Left ventricle myocardium superior (tissue), 1 donor: ENCODE measurements around the gene STX2. TPM values are rescaled to one million over a fixed set of nuclear protein-coding genes. Genes with fewer than 3 reads are reported as not detected.
"Not testable (repeated sequence)": the region's sequence is repeated elsewhere in the genome, so short reads cannot be mapped to it uniquely, and the experiment has no call there.

ENCODE experiments used
- ATAC-seq: fragments of 200-7000 bp; cut with Tn5 transposase; one replicate; pipeline ENCODE4 v1.9.1; 2020; ENCODE audit warnings: mild to moderate bottlenecking, moderate library complexity
- DNase-seq: peaks from one replicate; pipeline ENCODE4 v3.0.0-alpha.2; 2020
- intact Hi-C: fragments of 100-400 bp; cut with micrococcal nuclease; formaldehyde crosslinking; loops from one replicate; pipeline ENCODE4 v1.11.0; 2022
- total RNA-seq: library from RNA; stranded (reverse); fragmentation: NEBNext Ultra II Directional; extraction: Animal tissue kit (Norgen Biotek cat#: 25700); gene quantifications from one replicate; pipeline ENCODE4 v1.2.1, GENCODE V29; 2021
- donor health status: DM: no; HTN: yes; CAD: no; lungs with severe emphysema.

The STX2 gene
- total RNA-seq, 1 donor from 2014 or later = 12.1 TPM

DNA sequence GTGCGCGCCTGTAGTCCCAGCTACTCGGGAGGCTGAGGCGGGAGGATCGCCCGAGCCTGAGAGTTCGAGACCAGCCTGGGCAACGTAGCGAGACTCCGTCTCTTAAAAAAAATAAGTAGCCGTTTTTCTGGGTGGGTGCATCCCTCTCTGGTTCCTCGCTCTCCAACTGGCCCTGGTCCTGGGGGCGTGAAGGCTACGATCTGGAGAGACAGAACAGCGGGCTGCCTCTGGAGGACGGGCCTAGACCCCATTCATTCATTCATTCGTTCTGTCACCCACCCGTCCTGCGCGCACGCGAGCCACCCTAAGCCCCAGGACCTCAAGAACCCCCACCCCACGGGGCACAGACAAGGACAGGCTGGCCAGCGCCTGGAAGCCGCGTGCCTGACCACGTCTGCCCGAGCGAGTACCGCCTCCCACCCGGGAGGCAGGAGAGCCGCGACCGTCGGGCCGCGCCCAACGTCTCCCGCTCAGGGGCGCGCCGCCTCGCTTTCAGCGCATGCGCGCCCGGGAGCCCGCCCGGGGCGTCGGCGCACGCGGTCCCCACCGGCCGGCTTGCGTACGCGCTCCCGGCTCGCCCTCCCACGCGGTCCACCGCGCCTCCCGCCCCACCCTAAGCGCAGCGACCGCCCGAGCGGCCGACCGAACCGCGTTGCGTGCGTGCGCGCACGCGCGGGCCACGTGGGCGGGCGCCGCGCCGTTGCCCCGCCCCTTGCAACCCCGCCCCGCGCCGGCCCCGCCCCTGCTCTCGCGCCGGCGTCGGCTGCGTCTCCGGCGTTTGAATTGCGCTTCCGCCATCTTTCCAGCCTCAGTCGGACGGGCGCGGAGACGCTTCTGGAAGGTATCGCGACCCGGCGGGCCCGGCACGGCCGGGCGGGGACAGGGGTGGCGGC is 32.5 kb upstream of the STX2 start, which contains the start of gene RAN:
Gene RAN, plus strand, starts transcription at position 781 of the 893 bp plus-strand sequence. CDS start 528 bp downstream, outside the sequence.
- ATAC-seq = peak; percentile 94
- intact Hi-C loops = no loop called here
- peak; percentile 97 for DNase-seq

DNA sequence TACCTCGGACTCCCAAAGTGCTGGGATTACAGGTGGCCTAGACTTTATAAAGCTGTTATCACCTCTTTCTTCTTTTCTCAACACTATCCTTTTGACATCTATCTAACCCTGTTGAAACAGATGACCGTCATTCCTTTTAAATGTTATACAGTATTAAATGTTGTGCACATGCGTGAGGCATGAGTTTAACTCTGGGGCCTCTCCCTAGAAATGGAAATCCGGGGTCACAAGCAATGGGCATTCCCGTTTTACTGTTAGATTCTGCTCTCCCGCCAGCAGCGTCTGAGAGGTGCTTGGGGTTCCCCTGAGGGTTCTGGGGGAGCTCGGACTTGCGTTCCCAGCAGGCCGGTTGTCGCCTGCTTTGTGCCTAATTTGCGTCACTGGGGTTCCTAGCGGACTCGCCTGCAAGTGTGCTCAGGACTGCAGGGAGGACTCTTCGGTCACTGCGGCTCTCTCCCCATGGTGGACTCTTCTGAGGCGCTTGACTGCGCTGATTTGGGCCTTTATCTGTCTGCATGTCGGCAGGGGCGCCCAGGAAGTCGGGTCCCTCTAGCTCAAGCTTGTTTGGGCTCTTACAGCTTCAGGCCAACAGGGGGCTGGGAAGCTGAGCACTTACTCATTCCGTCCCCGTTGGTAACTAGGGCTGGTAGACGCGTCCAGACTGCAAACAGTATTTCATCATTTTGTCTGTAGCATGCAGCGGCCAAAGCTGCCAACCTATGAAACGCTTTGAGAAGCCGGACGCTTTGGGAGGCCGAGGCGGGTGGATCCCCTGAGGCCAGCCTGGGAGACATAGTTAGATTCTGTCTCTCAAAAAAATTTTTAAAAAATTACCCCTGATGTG is 31.6 kb upstream of the STX2 start:
- intact Hi-C loops = no loop called here
- peak; percentile 63 for ATAC-seq

DNA sequence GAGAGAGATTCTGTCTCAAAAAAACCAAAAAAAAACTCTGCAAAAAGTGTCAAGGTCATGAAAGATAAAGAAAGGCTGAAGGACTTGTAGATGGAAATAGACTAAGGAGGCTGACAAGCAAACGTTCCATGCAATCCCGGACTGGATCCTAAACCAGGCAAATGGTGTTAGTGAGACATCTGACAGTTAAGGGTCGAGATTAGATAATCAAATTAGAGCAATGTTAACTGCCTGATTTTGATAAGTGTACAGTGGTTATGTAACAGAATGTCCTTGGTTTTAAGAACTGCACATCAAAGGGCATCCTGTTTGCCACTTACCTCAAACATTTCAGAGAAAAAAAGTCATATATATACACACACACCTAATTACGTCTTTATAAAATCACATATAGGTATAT is 29.4 kb upstream of the STX2 start:
- no peak for DNase-seq
- ATAC-seq = no peak
- intact Hi-C loops = no loop called here

More for the DNA sequence above, 31.6 kb upstream of the STX2 start:
- DNase-seq = peak; percentile 70

DNA sequence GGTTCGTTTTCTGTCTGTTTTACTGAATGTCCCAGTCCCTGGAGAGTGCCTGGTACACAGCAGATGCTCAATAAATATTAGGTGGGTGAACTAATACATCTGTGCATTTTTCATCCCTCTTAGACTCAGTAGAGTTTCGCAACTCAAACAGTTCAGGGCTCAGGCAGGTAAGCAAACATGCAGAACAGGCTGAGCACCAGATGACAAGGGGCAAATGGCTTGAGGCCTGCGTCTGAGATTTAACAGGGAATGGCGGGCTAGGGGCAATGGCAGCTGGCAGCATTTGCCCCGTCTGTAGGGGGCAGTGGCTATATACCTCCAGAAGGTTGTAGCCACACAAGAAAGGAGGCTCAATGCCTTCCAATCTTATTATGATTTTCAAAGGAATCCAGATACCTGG is 24.2 kb upstream of the STX2 start:
- DNase-seq = no peak
- intact Hi-C loops = no loop called here

DNA sequence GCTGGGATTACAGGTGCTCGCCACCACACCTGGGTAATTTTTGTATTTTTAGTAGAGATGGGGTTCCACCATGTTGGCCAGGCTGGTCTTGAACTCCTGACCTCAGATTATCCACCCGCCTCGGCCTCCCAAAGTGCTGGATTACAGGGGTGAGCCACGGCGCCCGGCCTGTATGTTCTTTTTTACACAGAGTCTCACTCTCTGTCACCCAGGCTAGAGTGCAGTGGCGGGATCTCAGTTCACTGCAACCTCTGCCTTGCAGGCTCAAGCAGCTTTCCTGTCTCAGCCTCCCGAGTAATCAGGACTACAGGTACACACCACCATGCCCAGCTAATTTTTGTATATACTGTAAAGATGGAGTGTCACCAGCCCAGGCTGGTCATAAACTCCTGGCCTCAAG is 23.7 kb upstream of the STX2 start:
- ATAC-seq, intact Hi-C loops, DNase-seq: not testable (repeated sequence)

More for the DNA sequence above, 24.2 kb upstream of the STX2 start:
- ATAC-seq = no peak

DNA sequence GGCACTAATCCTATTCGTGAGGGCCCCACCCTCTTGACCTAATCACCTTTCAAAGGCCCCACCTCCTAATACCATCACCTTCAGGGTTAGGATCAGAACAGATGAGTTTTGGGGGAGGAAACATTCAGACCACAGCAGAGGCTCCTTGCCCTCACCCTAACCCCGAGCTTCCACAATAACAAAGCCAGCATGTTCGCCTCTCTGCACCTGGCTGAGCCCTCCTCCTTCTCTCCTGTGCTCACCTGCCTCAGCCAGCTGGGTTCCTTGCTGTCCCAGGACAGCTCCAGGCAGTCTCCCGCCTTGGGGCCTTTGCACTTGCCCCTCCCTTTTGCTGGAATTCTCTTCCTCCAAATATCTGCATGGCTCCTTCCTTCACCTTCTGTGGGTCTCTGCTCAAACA is 23.1 kb upstream of the STX2 start:
- ATAC-seq (no peak), DNase-seq (no peak)
- intact Hi-C loops = no loop called here

DNA sequence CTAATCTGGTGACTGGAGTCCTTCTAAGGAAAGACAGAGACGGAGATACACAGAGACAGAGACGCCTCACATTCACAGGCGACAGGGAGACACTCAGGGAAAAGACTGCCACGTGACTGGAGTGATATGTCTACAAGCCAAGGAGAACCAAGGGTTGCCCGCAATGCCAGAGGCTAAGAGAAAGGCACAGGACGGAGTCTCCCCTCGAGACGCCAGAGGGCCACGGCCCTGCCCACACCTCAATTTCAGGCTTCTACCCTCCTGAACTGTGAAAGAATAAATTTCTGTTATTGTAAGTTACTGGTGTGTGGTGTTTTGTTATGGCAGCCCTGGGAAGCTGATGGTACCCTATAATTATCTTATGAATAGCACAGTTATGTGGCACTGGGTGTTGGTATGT is 21.3 kb upstream of the STX2 start:
- no peak for ATAC-seq
- intact Hi-C loops = no loop called here
- no peak for DNase-seq

DNA sequence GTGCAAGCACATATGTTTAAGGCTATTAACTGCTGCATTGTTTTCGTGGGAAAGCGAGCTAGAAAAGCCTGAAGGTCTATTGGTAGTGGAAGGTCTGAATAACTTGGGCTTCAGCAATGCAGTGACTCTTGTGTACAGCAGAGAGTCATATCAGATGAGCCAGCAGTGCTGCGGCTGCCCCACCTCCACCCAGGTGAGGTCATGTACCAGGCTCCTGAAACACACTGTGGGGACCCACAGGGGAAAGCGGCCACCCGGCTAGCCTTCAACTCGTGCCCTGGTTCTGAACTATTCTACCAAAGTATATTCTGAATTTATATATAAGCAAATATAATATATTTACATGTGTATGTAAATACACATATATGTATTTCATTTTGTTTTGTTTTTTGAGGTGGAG is 20.1 kb upstream of the STX2 start:
- DNase-seq (no peak), ATAC-seq (no peak)
- intact Hi-C loops = no loop called here

DNA sequence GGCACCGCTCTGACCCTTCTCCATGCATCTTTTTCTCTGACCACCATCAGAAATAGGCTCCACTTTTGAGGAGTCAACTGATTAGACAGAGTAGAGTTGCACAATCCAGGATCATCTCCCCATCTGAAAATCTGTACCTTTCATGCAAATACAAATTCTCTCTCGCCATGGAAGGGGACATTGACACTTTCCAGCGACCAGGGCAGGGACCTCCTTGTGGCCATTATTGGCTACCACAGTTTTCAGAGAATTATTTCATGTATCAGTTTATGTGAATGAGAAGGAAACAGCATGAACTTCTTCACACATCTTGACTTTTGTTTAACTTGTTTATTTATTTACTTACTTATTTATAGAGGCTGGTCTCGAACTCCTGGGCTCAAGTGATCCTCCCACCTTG is 19.0 kb upstream of the STX2 start:
- ATAC-seq = no peak
- no peak for DNase-seq
- intact Hi-C loops = no loop called here

DNA sequence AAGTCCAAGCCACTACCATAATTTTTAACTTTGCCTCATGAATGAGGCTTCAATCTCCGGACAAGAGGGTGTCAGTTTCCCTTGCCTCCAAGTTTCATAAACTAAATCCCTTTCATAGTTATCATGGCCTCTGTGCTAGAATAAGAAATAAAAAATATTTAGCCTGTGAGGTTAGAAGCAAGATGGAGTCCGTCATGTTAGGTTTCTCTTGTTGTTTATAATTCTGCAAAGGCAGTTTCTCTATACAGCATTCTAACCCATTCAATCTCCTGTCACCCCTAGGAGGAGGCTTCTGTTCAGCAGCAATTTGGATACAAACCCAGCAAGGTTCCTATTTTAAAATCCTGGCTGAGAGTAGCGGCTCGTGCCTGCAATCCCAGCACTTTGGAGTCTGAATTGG is 17.0 kb upstream of the STX2 start:
- ATAC-seq = no peak
- intact Hi-C loops = no loop called here
- no peak for DNase-seq

DNA sequence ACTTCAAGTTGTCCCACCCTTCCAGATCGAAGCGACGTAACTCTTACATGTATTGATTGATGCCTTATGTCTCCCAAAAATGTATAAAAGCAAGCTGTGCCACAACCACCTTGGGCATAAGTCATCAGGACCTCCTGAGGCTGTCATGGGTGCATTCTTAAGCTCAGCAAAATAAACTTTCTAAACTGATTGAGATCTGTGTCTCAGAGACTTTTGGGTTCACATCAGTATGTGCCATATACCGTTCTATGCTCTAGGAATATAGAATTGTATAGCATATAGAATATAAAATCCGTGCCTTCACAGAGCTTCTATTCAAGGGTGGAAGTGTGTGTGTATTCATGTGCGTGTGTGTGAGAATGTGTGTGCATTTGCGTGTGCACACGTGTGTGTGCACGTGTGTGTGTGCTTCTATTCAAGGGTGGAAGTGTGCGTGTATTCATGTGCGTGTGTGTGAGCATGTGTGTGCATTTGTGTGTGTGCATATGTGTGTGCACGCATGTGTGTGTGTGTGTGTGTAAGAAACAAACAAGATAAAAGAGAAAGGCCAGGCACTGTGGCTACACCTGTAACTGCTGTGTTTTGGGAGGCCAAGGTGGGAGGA is 11.5 kb upstream of the STX2 start:
- DNase-seq (no peak), ATAC-seq (no peak)
- intact Hi-C loops = no loop called here

DNA sequence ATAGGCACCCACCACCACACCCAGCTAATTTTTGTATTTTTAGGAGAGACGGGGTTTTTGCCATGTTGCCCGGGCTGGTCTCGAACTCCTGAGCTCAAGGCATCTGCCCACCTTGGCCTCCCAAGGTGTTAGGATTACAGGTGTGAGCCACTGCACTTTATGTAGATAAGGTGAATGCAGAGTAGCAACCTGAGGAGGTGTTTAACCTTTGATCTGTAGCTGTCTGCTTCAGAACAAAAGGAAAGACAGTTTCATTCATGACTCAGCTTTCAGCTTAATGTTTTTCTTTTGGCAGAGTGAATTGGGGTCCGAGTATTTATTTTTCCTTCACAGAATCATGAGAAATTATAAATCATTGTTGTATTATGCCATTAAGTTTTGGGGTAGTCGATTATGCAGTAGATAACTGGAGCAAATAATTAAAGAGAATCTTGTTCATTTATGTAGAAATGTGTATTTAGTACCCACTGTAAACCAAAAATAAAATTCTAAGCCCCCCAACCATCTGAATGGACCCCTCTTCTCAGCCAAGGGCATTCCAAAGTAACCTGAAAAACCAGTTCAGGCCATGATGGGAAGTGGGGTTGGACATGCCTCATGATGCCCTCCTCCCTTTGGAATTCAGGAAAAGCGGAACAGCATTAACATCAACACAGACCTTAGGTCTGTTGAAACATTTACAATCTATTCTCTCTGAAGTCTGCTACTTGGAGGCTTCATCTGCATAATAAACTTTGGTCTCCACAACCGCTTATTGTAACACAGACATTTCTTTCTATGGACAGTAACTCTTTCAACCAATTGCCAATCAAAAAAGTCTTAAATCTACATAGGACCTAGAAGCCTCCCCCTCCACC is 10.7 kb upstream of the STX2 start:
- ATAC-seq = no peak
- no peak for DNase-seq
- intact Hi-C loops = no loop called here

DNA sequence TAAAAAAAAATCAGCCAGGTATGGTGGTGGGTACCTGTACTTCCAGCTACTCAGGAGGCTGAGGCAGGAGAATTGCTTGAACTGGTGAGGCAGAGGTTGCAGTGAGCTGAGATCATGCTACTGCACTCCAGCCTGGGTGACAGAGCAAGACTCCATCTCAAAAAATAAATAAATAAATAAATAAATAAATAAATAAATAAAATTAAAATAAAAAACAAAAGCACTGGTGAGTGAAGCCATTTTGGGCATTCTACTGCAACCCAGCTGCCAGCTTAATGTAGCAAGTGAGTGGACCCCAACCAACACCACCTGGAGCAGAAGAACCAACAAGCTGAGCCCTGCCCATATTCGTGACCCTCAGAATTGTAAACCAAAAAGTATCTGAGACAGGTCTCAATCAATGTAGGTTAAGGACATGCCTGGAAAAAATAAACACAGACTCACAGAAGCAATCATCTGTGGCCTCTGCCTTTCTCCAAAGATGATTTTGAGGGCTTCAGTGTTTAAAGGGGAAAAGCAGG is 9.8 kb upstream of the STX2 start:
- DNase-seq, intact Hi-C loops, ATAC-seq: not testable (repeated sequence)

DNA sequence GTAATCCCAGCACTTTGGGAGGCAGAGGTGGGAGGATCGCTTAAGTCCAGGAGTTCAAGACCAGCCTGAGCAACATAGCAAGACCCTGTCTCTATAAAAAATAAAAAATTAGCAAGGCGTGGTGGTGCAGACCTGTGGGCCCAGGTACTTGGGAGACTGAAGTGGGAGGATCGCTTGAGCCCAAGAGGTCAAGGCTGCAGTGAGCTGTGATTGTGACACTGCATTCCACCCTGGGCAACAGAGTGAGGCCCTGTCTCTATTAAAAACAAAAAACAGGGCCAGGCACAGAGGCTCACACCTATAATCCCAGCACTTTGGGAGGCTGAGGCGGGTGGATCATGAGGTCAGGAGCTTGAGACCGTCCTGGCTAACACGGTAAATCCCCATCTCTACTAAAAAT is 9.1 kb upstream of the STX2 start:
- intact Hi-C loops, ATAC-seq, DNase-seq: not testable (repeated sequence)

DNA sequence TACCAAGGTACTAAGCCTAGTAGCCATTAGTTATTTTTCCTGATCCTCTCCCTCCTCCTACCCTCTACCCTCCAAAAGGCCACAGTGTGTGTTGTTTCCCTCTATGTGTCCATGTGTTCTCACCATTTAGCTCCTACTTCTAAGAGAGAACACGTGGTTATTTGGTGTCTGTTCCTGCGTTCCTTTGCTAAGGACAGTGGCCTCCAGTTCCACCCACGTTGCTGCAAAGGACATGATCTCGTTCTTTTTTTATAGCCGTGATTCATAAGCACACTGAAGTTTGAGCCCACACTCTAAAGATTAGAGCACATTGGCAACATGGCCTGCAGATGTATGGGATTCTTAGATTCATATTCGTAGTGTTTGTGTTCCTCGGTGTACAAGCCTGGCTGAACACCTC is 8.1 kb upstream of the STX2 start:
- intact Hi-C loops = no loop called here
- DNase-seq = no peak
- ATAC-seq = peak; percentile 79

DNA sequence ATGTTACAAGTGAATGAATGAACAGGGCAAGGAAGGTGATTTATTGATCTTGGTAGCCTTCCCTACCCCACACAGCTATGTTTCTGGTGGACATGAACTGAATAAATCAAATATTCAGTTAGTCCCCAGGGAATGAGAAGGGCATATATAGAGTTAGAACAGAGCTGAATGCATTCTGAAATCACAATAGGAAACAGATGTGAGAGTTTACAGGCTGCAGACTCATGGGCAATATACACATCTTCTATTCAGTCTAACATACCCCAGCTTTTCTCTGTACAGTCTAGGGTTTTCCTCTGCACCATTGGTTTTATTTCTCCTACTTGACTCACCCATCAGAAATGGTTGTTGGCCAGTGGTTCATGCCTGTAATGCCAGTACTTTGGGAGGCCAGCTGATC is 7.3 kb upstream of the STX2 start:
- intact Hi-C loops = no loop called here

DNA sequence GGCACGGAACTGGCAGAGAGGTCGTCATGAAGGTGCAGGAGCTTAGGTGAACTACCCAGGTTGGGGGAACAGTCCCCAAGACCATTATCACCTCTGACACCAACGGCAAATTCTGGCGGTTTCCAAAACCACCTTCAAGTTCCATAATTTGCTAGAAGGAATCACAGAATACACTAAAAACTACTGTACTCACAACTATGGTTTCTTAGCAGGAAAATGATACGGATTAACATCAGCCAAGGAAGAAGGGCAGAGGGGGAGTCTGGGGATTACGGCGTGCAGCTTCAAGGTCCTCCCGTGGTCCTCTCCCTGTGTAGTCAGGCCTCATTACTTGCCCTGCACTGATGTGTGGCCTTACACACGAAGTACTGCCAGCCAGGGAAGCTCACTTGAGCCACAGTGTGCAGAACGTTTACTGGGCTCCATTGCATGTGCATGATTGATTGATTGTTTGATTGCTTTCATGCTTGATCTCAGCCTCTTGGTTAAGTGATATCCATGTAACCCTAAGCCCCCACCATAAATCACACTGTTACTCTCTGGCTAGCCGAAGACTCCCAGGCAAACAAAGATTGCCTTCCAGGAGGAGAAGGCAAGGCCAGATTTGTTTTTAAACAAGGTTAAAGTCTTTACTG is 837 bp upstream of the STX2 start:
- intact Hi-C loops = no loop called here
- ATAC-seq (no peak), DNase-seq (no peak)

More for the DNA sequence above, 7.3 kb upstream of the STX2 start:
- ATAC-seq (no peak), DNase-seq (no peak)

DNA sequence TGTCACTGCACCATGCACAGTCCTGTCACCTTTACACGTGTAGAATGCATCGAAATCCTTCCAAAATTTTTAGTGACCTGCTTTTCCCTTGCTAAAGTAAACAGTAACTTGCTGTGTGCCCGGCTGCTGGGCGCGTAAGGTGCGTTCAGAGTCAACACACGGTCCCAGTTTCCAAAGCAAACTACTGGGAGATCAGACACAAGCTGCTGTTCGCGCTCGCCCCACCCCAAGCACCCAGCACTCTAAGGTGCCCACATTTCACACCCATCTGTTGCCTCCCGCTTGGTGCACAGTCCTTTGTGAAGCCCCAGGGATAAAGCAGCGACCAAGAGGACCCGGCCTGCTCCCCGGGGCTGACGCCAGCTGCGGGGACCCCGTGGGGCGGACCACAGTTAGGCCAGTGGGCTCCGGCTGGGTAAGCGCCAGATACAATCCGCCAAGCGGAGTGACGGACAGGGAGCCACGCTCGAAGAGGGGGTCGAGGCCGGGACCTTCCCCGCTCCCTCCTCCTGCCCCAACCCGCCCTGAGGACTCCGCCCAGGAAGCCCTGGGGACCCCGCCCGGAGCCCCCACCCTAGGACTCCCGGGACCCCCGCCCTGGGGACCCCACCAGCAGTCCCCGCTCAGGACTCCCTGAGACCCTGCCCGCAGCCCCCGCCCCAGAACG is 633 bp downstream of the STX2 start:
- DNase-seq = peak; percentile 38
- intact Hi-C loops = no loop called here
- ATAC-seq = peak; percentile 44
